Measurements from ENCODE around the gene ABL1.

GRCh38 chr9:130847306-130848217 lies 12.5 kb downstream of the ABL1 start:
- no peak for TF ChIP-seq EZH2 (IDR thresholded peaks at IDR 0.05; ENCODE audit: borderline replicate concordance, low read depth, low read length, severe bottlenecking)
- no peak for TF ChIP-seq CTCF (IDR thresholded peaks at IDR 0.05; ENCODE audit: borderline replicate concordance, extremely low read depth, low read length, poor library complexity, severe bottlenecking)
